IMR-90 (cell line): ENCODE results near the gene GJA5.

Source experiments
- CEBPB ChIP-seq: IDR thresholded peaks from 2 replicates; pipeline ENCODE4 v1.6.1; 2012; ENCODE audit warnings: low read depth, low read length, improper control_type of control experiment
- CTCF ChIP-seq: conservative IDR thresholded peaks from 2 replicates; pipeline ENCODE4 v1.5.1; 2012; ENCODE audit warnings: mild to moderate bottlenecking, low read depth, low read length, improper control_type of control experiment
- ELK1 ChIP-seq: fragments of 150-350 bp; IDR thresholded peaks from 2 replicates; pipeline ENCODE4 v1.6.1; 2016; ENCODE audit warnings: low read depth, mild to moderate bottlenecking, low read length, moderate library complexity, borderline replicate concordance
- FOS ChIP-seq: fragments of 150-350 bp; IDR thresholded peaks from 2 replicates; pipeline ENCODE4 v1.6.1; 2016; ENCODE audit warnings: low read depth, low read length
- POLR2A ChIP-seq: IDR thresholded peaks from 2 replicates; pipeline ENCODE4 v1.6.1; 2012; ENCODE audit warnings: mild to moderate bottlenecking, low read depth, low read length
- RAD21 ChIP-seq: IDR thresholded peaks from 2 replicates; pipeline ENCODE4 v1.6.1; 2012; ENCODE audit warnings: low read length, improper control_type of control experiment
- SMC3 ChIP-seq: fragments of 150-350 bp; IDR thresholded peaks from 2 replicates; pipeline ENCODE4 v1.6.1; 2016; ENCODE audit warnings: low read depth, mild to moderate bottlenecking, antibody characterized with exemption, low read length, moderate library complexity

- TF ChIP-seq CTCF (no peak), POLR2A (no peak), SMC3 (no peak), RAD21 (no peak), CEBPB (no peak), ELK1 (no peak), FOS (no peak)
Observed at GRCh38 chr1:147760481-147761260, at the start of gene GJA5.
